Spleen (tissue), 11 donors: ENCODE data around the gene CMPK1. TPM values are rescaled to one million over a fixed set of nuclear protein-coding genes. Genes with fewer than 3 reads are reported as not detected.

Experiments used
- DNase-seq: peaks from one replicate; pipeline ENCODE4 v3.0.0-alpha.2; 2020
- H3K27ac ChIP-seq, 8 donors: fragments of 200-600 bp; sonication (generic) in 7 of 8; 1 replicate in 4 of 8; 2 replicates in 4 of 8; pipeline versions ENCODE4 v1.5.0 to v1.8.0; 2016 to 2021; ENCODE audit warnings: inconsistent platforms in 4 of 8, mild to moderate bottlenecking in 4 of 8, moderate library complexity in 1 of 8
- H3K27me3 ChIP-seq, 7 donors: fragments of 200-600 bp; sonication (generic) in 6 of 7; replicated peaks in 1 of 7; 1 replicate in 4 of 7; 2 replicates in 3 of 7; pipeline versions ENCODE4 v1.5.0 to v1.8.0; 2016 to 2021; ENCODE audit warnings: inconsistent platforms in 3 of 7, mild to moderate bottlenecking in 1 of 7
- H3K36me3 ChIP-seq, 6 donors: fragments of 200-600 bp; sonication (generic) in 5 of 6; 1 replicate in 4 of 6; 2 replicates in 2 of 6; pipeline versions ENCODE4 v1.5.0 to v1.8.0; 2016 to 2021; ENCODE audit warnings: inconsistent platforms in 2 of 6
- H3K4me1 ChIP-seq, 6 donors: fragments of 200-600 bp; sonication (generic) in 5 of 6; 1 replicate in 3 of 6; 2 replicates in 3 of 6; pipeline versions ENCODE4 v1.5.0 to v1.8.0; 2016 to 2021; ENCODE audit warnings: inconsistent platforms in 3 of 6
- H3K4me3 ChIP-seq, 8 donors: fragments of 200-600 bp; sonication (generic) in 7 of 8; 1 replicate in 4 of 8; 2 replicates in 4 of 8; pipeline versions ENCODE4 v1.5.0 to v1.8.0; 2016 to 2021; ENCODE audit warnings: inconsistent platforms in 4 of 8, mild to moderate bottlenecking in 4 of 8, moderate library complexity in 2 of 8
- H3K9me3 ChIP-seq, 8 donors: fragments of 200-600 bp; sonication (generic) in 7 of 8; 1 replicate in 4 of 8; 2 replicates in 4 of 8; pipeline versions ENCODE4 v1.5.0 to v1.8.0; 2016 to 2021; ENCODE audit warnings: inconsistent platforms in 4 of 8
- POLR2A ChIP-seq, 3 donors: fragments of 450-650 bp; IDR thresholded peaks; one replicate each; pipeline ENCODE4 v1.5.1; 2017; ENCODE audit warnings: antibody characterized with exemption in 3 of 3, mild to moderate bottlenecking in 1 of 3
- POLR2AphosphoS5 ChIP-seq, 3 donors: sonication (generic); formaldehyde crosslinking; IDR thresholded peaks; one replicate each; pipeline ENCODE4 v1.5.1; 2017; ENCODE audit warnings: antibody characterized with exemption in 3 of 3
- whole genome bisulfite sequencing, 5 donors: extraction: QIAGEN DNeasy Blood & Tissue Kit in 3 of 5; methylation state at CpG; one replicate each; pipeline versions ENCODE4 v1.1.5 to v1.1.7; 2013 to 2018; 5-methylcytosine and 5-hydroxymethylcytosine counted together
- intact Hi-C: fragments of 100-400 bp; cut with DNase I; formaldehyde crosslinking; loops from one replicate; pipeline ENCODE4 v1.15.0; 2023; ENCODE audit warnings: low total_unique reads
- polyA plus RNA-seq, 3 donors: library from polyadenylated mRNA; stranded (reverse); fragments of 200-250 nt; gene quantifications; one replicate each; pipeline ENCODE4 v1.2.1, GENCODE V29; 2013
- total RNA-seq, 7 donors: library from RNA; depleted of rRNA in 3 of 7; stranded (reverse); fragments of >200 nt in 3 of 7; fragmentation: NEBNext Ultra II Directional in 4 of 7; extraction: Animal tissue kit (Norgen Biotek cat#: 25700) in 4 of 7; gene quantifications; one replicate each; pipeline versions ENCODE4 v1.1.0 to v1.2.1, GENCODE V29; 2016 to 2021
- TF ChIP-seq, protein P1 (sequence below), 11 experiments: fragments of 200-600 bp in 7 of 11; fragments of 450-650 bp in 4 of 11; sonication (generic) in 4 of 11; IDR thresholded peaks in 8 of 11; conservative IDR thresholded peaks in 3 of 11; 1 replicate in 7 of 11; 2 replicates in 4 of 11; pipeline versions ENCODE4 v1.4.0 to v1.8.0; 2016 to 2021; ENCODE audit warnings: antibody characterized with exemption in 11 of 11, inconsistent platforms in 4 of 11, mild to moderate bottlenecking in 1 of 11
- donor health status: healthy with polysubstance abuse.
- donor health status: DM: no; HTN: no; CAD: no; lungs with moderate emphysema.
- donor health status: DM: no; HTN: no; CAD: no.
- donor health status: Bipolar disorder and iron deficiency.
- donor health status: healthy.
- donor health status: DM: no; HTN: no; CAD: no.
- donor health status: DM: yes; HTN: yes; CAD: no.

CMPK1 gene
- total and polyA plus RNA-seq, 10 donors = 69.8 to 101 (median 86.2) TPM

GRCh38 chr1:47333922-47334764, 553 bp downstream of the CMPK1 start:
- Histone ChIP-seq H3K27ac (peak overlapping the region; percentile 91 to 99 (median 98)), H3K9me3 (no peaks in the 10 kb centered on the region), H3K27me3 (no peaks in the 10 kb centered on the region), H3K36me3 (peaks cover 0 to 3% (median 0%) of the 10 kb centered on the region in 6 donors), H3K4me3 (peak overlapping the region; percentile 82 to 95 (median 87)), H3K4me1 (peaks cover 21 to 60% (median 40%) of the 10 kb centered on the region in 6 donors)
- TF ChIP-seq POLR2A (IDR thresholded peaks at IDR 0.05) (no peak), POLR2AphosphoS5 (IDR thresholded peaks at IDR 0.05) (peak; percentile 44 to 80 (median 73))
- TF ChIP-seq, protein P1, sequence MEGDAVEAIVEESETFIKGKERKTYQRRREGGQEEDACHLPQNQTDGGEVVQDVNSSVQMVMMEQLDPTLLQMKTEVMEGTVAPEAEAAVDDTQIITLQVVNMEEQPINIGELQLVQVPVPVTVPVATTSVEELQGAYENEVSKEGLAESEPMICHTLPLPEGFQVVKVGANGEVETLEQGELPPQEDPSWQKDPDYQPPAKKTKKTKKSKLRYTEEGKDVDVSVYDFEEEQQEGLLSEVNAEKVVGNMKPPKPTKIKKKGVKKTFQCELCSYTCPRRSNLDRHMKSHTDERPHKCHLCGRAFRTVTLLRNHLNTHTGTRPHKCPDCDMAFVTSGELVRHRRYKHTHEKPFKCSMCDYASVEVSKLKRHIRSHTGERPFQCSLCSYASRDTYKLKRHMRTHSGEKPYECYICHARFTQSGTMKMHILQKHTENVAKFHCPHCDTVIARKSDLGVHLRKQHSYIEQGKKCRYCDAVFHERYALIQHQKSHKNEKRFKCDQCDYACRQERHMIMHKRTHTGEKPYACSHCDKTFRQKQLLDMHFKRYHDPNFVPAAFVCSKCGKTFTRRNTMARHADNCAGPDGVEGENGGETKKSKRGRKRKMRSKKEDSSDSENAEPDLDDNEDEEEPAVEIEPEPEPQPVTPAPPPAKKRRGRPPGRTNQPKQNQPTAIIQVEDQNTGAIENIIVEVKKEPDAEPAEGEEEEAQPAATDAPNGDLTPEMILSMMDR (IDR thresholded peaks at IDR 0.05 in 8 of 11, conservative IDR thresholded peaks at IDR 0.05 in 3 of 11) = peak in 4 of 11 experiments; percentile 31 to 40 (median 36)
- intact Hi-C loops = no loop called here
- 0 to 1% (median 0%) methylated on average over 61 to 90 of the region's 90 CpGs for WGBS, 5 donors
- DNase-seq = peak; percentile 96

DNA sequence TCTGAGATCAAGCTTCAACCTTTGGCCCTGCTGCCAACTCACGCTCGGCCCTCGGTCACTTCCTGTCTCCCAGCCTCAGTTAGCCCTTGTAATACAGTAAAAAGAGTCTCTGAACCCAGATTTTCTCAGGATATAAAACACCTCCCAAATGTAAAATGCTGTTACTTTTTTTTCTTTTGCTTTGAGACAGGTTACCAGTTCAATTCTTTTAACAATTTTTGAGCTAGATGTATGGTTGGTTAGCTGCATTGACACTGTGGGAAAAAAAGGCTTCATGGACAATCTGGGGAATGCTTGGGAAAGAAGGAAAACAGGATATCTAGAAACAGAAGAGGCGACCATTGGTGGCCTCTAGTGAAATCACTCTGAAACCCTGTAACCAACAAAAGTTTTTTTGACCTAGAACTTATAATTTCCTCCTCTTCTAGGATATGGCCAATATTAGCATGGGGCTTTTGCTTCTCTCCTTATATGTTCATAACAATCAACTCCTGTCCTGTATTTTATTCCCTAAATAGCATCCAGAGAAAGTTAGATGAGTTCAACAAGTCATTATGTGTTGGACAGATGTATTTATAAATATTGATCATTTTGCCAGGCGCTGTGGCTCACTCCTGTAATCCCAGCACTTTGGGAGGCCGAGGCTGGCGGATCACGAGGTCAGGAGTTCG, 1.3 kb downstream of the CMPK1 start:
- H3K27me3 ChIP-seq = no peaks in the 10 kb centered on the region
- peak overlapping the region; percentile 82 to 95 (median 87) for H3K4me3 ChIP-seq
- peak overlapping the region; percentile 91 to 99 (median 98) for H3K27ac ChIP-seq
- H3K36me3 ChIP-seq = peaks cover 0 to 5% (median 0%) of the 10 kb centered on the region in 6 donors
- no peaks in the 10 kb centered on the region for H3K9me3 ChIP-seq
- 53 to 59% (median 56%) methylated on average over 9 of the region's 9 CpGs for WGBS, 5 donors
- peaks cover 21 to 60% (median 40%) of the 10 kb centered on the region in 6 donors for H3K4me1 ChIP-seq
- DNase-seq = no peak
- intact Hi-C loops = no loop called here
- no peak for TF ChIP-seq POLR2AphosphoS5 (IDR thresholded peaks at IDR 0.05)
- TF ChIP-seq, protein P1 (IDR thresholded peaks at IDR 0.05 in 8 of 11, conservative IDR thresholded peaks at IDR 0.05 in 3 of 11) = no peak
- no peak for TF ChIP-seq POLR2A (IDR thresholded peaks at IDR 0.05)

GRCh38 chr1:47337350-47337749, 3.8 kb downstream of the CMPK1 start:
- intact Hi-C loops = no loop called here
- Histone ChIP-seq H3K4me1 (peaks cover 21 to 56% (median 39%) of the 10 kb centered on the region in 6 donors), H3K36me3 (peaks cover 0 to 9% (median 0%) of the 10 kb centered on the region in 6 donors), H3K9me3 (no peaks in the 10 kb centered on the region), H3K4me3 (no peak overlapping the region), H3K27me3 (no peaks in the 10 kb centered on the region), H3K27ac (no peak overlapping the region)
- DNase-seq = no peak
- TF ChIP-seq, protein P1 (IDR thresholded peaks at IDR 0.05 in 8 of 11, conservative IDR thresholded peaks at IDR 0.05 in 3 of 11) = no peak
- no peak for TF ChIP-seq POLR2AphosphoS5 (IDR thresholded peaks at IDR 0.05)
- no peak for TF ChIP-seq POLR2A (IDR thresholded peaks at IDR 0.05)
- 80 to 98% (median 88%) methylated on average over 6 of the region's 6 CpGs for WGBS, 5 donors
